ENCODE data around the gene UMAD1. TPM values are rescaled to one million over a fixed set of nuclear protein-coding genes. Genes with fewer than 3 reads are reported as not detected.

UMAD1 gene
- total and polyA plus RNA-seq, 2 experiments from 2014 or later = 8.4 to 12.4 TPM

DNA sequence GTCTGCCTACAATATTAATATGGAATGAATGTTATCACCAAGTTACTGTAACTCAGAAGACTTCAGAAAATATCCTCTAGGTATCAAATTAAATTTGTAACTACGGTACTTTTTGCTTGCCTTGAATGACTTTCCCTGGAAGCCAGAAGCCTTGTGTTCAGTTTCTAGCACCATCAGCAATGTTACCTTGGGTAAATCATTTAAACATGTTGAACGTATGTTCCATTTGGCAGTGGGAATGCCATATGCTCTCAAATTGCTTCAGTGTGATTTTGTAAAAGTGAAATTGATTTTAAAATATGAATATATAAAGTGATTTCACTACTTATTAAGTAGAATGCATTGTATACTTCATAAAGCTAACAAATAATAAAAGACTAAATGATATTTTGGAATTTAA is 66.7 kb downstream of the UMAD1 start:
- H3K4me2 ChIP-seq = peak overlapping the region; percentile 63

More for the DNA sequence above, 66.7 kb downstream of the UMAD1 start:
- Mint-ChIP-seq H3K36me3 (ENCODE audit: low read depth) (no peaks in the 10 kb centered on the region), H3K9me3 (no peaks in the 10 kb centered on the region), H3K27me3 (ENCODE audit: insufficient read depth, low read depth, poor library complexity) (peaks cover 2% of the 10 kb centered on the region), H3K27ac (no peak overlapping the region), H3K4me3 (no peak overlapping the region), H3K4me1 (peaks cover 51% of the 10 kb centered on the region)
- Histone ChIP-seq H3K36me3 (ENCODE audit: insufficient read depth) (no peaks in the 10 kb centered on the region), H3K79me2 (replicated peaks; ENCODE audit: insufficient read depth) (no peaks in the 10 kb centered on the region), H3K27ac (ENCODE audit: low read depth) (peak overlapping the region; percentile 15; the same call in 1 of the 2 replicates), H3K4me1 (ENCODE audit: insufficient read depth) (peaks cover 44% of the 10 kb centered on the region), H3K27me3 (ENCODE audit: insufficient read depth) (no peaks in the 10 kb centered on the region), H3K4me3 (peak overlapping the region; percentile 23; the same call in 1 of the 2 replicates), H4K20me1 (replicated peaks; ENCODE audit: insufficient read depth) (no peaks in the 10 kb centered on the region), H2AFZ (no peak overlapping the region), H3K9me2 (ENCODE audit: insufficient read depth) (no peaks in the 10 kb centered on the region), H3F3A (replicated peaks; ENCODE audit: low read depth) (no peaks in the 10 kb centered on the region)
- DNase-seq (ENCODE audit: low spot score) (no peak), ATAC-seq (no peak)
- TF ChIP-seq ZNF462 (CRISPR knock-in tag; IDR thresholded peaks at IDR 0.05) (no peak), ZNF114 (CRISPR knock-in tag; IDR thresholded peaks at IDR 0.05) (no peak), EZH2 (IDR thresholded peaks at IDR 0.05; ENCODE audit: low read depth, unreplicated experiment) (no peak), ETS1 (IDR thresholded peaks at IDR 0.05) (no peak), CREB1 (CRISPR knock-in tag; IDR thresholded peaks at IDR 0.05; ENCODE audit: low read depth) (no peak), EZH2phosphoT487 (IDR thresholded peaks at IDR 0.05; ENCODE audit: unreplicated experiment) (no peak), JUNB (IDR thresholded peaks at IDR 0.05; ENCODE audit: unreplicated experiment) (no peak), POLR2AphosphoS5 (IDR thresholded peaks at IDR 0.05; ENCODE audit: low read depth) (no peak), NANOG (IDR thresholded peaks at IDR 0.05; ENCODE audit: borderline replicate concordance) (no peak), STAT1 (IDR thresholded peaks at IDR 0.05; ENCODE audit: unreplicated experiment) (no peak), ZNF331 (CRISPR knock-in tag; IDR thresholded peaks at IDR 0.05; ENCODE audit: low read depth) (no peak)
- TF ChIP-seq, protein P1, sequence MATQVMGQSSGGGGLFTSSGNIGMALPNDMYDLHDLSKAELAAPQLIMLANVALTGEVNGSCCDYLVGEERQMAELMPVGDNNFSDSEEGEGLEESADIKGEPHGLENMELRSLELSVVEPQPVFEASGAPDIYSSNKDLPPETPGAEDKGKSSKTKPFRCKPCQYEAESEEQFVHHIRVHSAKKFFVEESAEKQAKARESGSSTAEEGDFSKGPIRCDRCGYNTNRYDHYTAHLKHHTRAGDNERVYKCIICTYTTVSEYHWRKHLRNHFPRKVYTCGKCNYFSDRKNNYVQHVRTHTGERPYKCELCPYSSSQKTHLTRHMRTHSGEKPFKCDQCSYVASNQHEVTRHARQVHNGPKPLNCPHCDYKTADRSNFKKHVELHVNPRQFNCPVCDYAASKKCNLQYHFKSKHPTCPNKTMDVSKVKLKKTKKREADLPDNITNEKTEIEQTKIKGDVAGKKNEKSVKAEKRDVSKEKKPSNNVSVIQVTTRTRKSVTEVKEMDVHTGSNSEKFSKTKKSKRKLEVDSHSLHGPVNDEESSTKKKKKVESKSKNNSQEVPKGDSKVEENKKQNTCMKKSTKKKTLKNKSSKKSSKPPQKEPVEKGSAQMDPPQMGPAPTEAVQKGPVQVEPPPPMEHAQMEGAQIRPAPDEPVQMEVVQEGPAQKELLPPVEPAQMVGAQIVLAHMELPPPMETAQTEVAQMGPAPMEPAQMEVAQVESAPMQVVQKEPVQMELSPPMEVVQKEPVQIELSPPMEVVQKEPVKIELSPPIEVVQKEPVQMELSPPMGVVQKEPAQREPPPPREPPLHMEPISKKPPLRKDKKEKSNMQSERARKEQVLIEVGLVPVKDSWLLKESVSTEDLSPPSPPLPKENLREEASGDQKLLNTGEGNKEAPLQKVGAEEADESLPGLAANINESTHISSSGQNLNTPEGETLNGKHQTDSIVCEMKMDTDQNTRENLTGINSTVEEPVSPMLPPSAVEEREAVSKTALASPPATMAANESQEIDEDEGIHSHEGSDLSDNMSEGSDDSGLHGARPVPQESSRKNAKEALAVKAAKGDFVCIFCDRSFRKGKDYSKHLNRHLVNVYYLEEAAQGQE (IDR thresholded peaks at IDR 0.05; ENCODE audit: unreplicated experiment) = no peak
- TF ChIP-seq, protein P2, sequence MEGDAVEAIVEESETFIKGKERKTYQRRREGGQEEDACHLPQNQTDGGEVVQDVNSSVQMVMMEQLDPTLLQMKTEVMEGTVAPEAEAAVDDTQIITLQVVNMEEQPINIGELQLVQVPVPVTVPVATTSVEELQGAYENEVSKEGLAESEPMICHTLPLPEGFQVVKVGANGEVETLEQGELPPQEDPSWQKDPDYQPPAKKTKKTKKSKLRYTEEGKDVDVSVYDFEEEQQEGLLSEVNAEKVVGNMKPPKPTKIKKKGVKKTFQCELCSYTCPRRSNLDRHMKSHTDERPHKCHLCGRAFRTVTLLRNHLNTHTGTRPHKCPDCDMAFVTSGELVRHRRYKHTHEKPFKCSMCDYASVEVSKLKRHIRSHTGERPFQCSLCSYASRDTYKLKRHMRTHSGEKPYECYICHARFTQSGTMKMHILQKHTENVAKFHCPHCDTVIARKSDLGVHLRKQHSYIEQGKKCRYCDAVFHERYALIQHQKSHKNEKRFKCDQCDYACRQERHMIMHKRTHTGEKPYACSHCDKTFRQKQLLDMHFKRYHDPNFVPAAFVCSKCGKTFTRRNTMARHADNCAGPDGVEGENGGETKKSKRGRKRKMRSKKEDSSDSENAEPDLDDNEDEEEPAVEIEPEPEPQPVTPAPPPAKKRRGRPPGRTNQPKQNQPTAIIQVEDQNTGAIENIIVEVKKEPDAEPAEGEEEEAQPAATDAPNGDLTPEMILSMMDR (conservative IDR thresholded peaks at IDR 0.05; ENCODE audit: low read depth in 2 of 2) = no peak
